IMR-90 (cell line): ENCODE data around the gene DOCK4. TPM values are rescaled to one million over a fixed set of nuclear protein-coding genes. Genes with fewer than 3 reads are reported as not detected.

Source experiments
- ATAC-seq: fragments of 200-7000 bp; cut with Tn5 transposase; 2 replicates; pipeline ENCODE4 v1.9.1; 2020; ENCODE audit warnings: low read depth, mild to moderate bottlenecking, moderate library complexity
- BruUV-seq: library from RNA; stranded (reverse); fragments of 400-500 nt; replicated peaks from 2 replicates; lab custom pipeline; 2021; lab: Mats Ljungman, UMichigan
- CTCF ChIA-PET: fragments of 300-600 bp; formaldehyde crosslinking; extraction: SDS; loops from one replicate; lab custom pipeline; 2021; ENCODE audit warnings: antibody characterized with exemption; lab: Yijun Ruan, JAX
- POLR2A ChIA-PET: fragments of 300-600 bp; sonication (Branson Sonifier 250); formaldehyde crosslinking; loops from one replicate; lab custom pipeline; 2022; ENCODE audit warnings: antibody characterized with exemption; ENCODE audit not compliant: unreplicated experiment; lab: Charles Lee
- DNase-seq: peaks from one replicate; pipeline ENCODE4 v3.0.0; 2013
- H2AFZ ChIP-seq: replicated peaks from 2 replicates; pipeline ENCODE3; 2013; ENCODE audit warnings: low read length, mild to moderate bottlenecking; ENCODE audit not compliant: poor library complexity
- H2AK5ac ChIP-seq: 2 replicates; pipeline ENCODE4 v1.6.1; 2013; ENCODE audit warnings: low read depth, low read length, inconsistent platforms
- H2AK9ac ChIP-seq: replicated peaks from 2 replicates; pipeline ENCODE3; 2013; ENCODE audit warnings: mild to moderate bottlenecking, low read depth, low read length, moderate library complexity; ENCODE audit not compliant: poor library complexity
- H2BK120ac ChIP-seq: 2 replicates; pipeline ENCODE4 v1.6.1; 2013; ENCODE audit warnings: low read depth, low read length, inconsistent platforms
- H2BK15ac ChIP-seq: 3 replicates; pipeline ENCODE4 v1.6.1; 2013; ENCODE audit warnings: low read depth, low read length, inconsistent platforms
- H2BK20ac ChIP-seq: 2 replicates; pipeline ENCODE4 v1.6.1; 2013; ENCODE audit warnings: low read depth, mild to moderate bottlenecking, inconsistent platforms, low read length, moderate library complexity
- H2BK5ac ChIP-seq: 2 replicates; pipeline ENCODE4 v1.6.1; 2013; ENCODE audit warnings: mild to moderate bottlenecking, low read depth, low read length, inconsistent platforms; ENCODE audit not compliant: poor library complexity, severe bottlenecking
- H3K14ac ChIP-seq: replicated peaks from 2 replicates; pipeline ENCODE4 v1.6.1; 2013; ENCODE audit warnings: low read depth, low read length, inconsistent platforms
- H3K18ac ChIP-seq: 2 replicates; pipeline ENCODE4 v1.6.1; 2013; ENCODE audit warnings: low read depth, low read length, control low read depth
- H3K23ac ChIP-seq: 2 replicates; pipeline ENCODE4 v1.6.1; 2013; ENCODE audit warnings: low read depth, low read length, inconsistent platforms
- H3K27ac ChIP-seq: 2 replicates; pipeline ENCODE4 v1.5.1; 2013; ENCODE audit warnings: mild to moderate bottlenecking, control low read depth, low read length; ENCODE audit not compliant: insufficient read depth
- H3K27me3 ChIP-seq: 2 replicates; pipeline ENCODE4 v1.6.1; 2013; ENCODE audit warnings: low read length; ENCODE audit not compliant: control insufficient read depth, insufficient read depth
- H3K36me3 ChIP-seq: 2 replicates; pipeline ENCODE4 v1.6.1; 2013; ENCODE audit warnings: low read length, mixed read lengths; ENCODE audit not compliant: control insufficient read depth, insufficient read depth
- H3K4ac ChIP-seq: 2 replicates; pipeline ENCODE4 v1.6.1; 2013; ENCODE audit warnings: low read depth, low read length, inconsistent platforms
- H3K4me1 ChIP-seq: 2 replicates; pipeline ENCODE4 v1.6.1; 2013; ENCODE audit warnings: low read length, mixed read lengths; ENCODE audit not compliant: control insufficient read depth, insufficient read depth
- H3K4me2 ChIP-seq: 2 replicates; pipeline ENCODE4 v1.6.1; 2013; ENCODE audit warnings: low read depth, mild to moderate bottlenecking, control low read depth, low read length, moderate library complexity
- H3K4me3 ChIP-seq: 2 replicates; pipeline ENCODE4 v1.5.1; 2013; ENCODE audit warnings: low read depth, mild to moderate bottlenecking, control low read depth, low read length, moderate library complexity; ENCODE audit not compliant: insufficient read depth
- H3K56ac ChIP-seq: 2 replicates; pipeline ENCODE4 v1.6.1; 2013; ENCODE audit warnings: low read length, inconsistent platforms; ENCODE audit not compliant: insufficient read depth; ENCODE audit errors: extremely low read depth
- H3K79me1 ChIP-seq, 2 experiments: 2 replicates each; pipeline ENCODE4 v1.6.1; 2013; ENCODE audit warnings: low read length in 2 of 2, inconsistent platforms in 1 of 2, low read depth in 1 of 2
- H3K9ac ChIP-seq: 2 replicates; pipeline ENCODE4 v1.6.1; 2013; ENCODE audit warnings: low read depth, low read length, control low read depth
- H3K9me1 ChIP-seq: 2 replicates; pipeline ENCODE4 v1.6.1; 2013; ENCODE audit warnings: low read length, inconsistent platforms; ENCODE audit not compliant: insufficient read depth
- H3K9me3 ChIP-seq: 2 replicates; pipeline ENCODE4 v1.6.1; 2013; ENCODE audit warnings: low read length; ENCODE audit not compliant: control insufficient read depth, insufficient read depth
- H4K20me1 ChIP-seq: 2 replicates; pipeline ENCODE4 v1.6.1; 2013; ENCODE audit warnings: low read length, inconsistent platforms; ENCODE audit not compliant: insufficient read depth
- H4K5ac ChIP-seq: 2 replicates; pipeline ENCODE4 v1.6.1; 2013; ENCODE audit warnings: mild to moderate bottlenecking, low read depth, low read length, control low read depth
- H4K8ac ChIP-seq, 2 experiments: 2 replicates each; pipeline ENCODE4 v1.6.1; 2013; ENCODE audit warnings: low read depth in 2 of 2, low read length in 2 of 2, control low read depth in 1 of 2, inconsistent platforms in 1 of 2
- H4K91ac ChIP-seq: 2 replicates; pipeline ENCODE4 v1.6.1; 2013; ENCODE audit warnings: low read depth, low read length, inconsistent platforms; ENCODE audit not compliant: insufficient read depth
- CEBPB ChIP-seq: IDR thresholded peaks from 2 replicates; pipeline ENCODE4 v1.6.1; 2012; ENCODE audit warnings: low read depth, low read length, improper control_type of control experiment
- NFE2L2 ChIP-seq: fragments of 150-350 bp; IDR thresholded peaks from 2 replicates; pipeline ENCODE4 v1.6.1; 2016; ENCODE audit warnings: low read depth, mild to moderate bottlenecking, low read length
- WGBS, 2 experiments: methylation state at CpG; one replicate each; pipeline versions ENCODE4 v1.1.5 to v1.1.7; 2013; ENCODE audit warnings: missing lambda C conversion rate in 2 of 2; ENCODE audit not compliant: insufficient read length in 1 of 2; ENCODE audit errors: extremely low coverage in 2 of 2; 5-methylcytosine and 5-hydroxymethylcytosine counted together
- dilution Hi-C: fragments of 300-500 bp; cut with HindIII; formaldehyde crosslinking; loops from one replicate; pipeline ENCODE4 v1.14.3; 2018; ENCODE audit warnings: low sequenced_read_pairs; ENCODE audit not compliant: unreplicated experiment
- in situ Hi-C: fragments of 300-500 bp; cut with MboI; formaldehyde crosslinking; loops from 3 replicates; pipeline ENCODE4 v1.14.3; 2019; ENCODE audit warnings: low sequenced_read_pairs, inconsistent platforms, mixed read lengths
- intact Hi-C: fragments of 100-400 bp; cut with micrococcal nuclease; formaldehyde crosslinking; loops from 2 replicates; pipeline ENCODE4 v1.10.0; 2022
- polyA plus RNA-seq, 3 experiments: library from polyadenylated mRNA; depleted of rRNA; stranded (reverse); fragments of >200 nt; gene quantifications; 2 replicates each; pipeline ENCODE4 v1.2.3, GENCODE V29; 2012; ENCODE audit warnings: low replicate concordance in 1 of 3
- total RNA-seq: library from RNA; depleted of rRNA; stranded (reverse); fragments of >200 nt; gene quantifications from 2 replicates; pipeline ENCODE4 v1.2.3, GENCODE V29; 2012

The DOCK4 gene
- total and polyA plus RNA-seq, 2 of the 4 experiments (the other 2 are of a cell fraction): 4.4 to 12.2 TPM

GRCh38 chr7:111771638-111772037, 434.6 kb downstream of the DOCK4 start:
- ChIA-PET POLR2A (no interaction called here), CTCF (interaction anchor here (0.6 kb wide), 1 partner anchor 639 kb away, joined by 3 read pairs; no protein-coding TSS in a partner anchor)
- H2AFZ ChIP-seq: no peak overlapping the region
- H3K18ac ChIP-seq: no peak overlapping the region
- H3K27ac ChIP-seq: no peak overlapping the region
- no peak overlapping the region for H3K4me2 ChIP-seq
- H2AK5ac ChIP-seq: no peak overlapping the region
- WGBS, 2 experiments: 88% methylated on average over 3 of the region's 5 CpGs; no CpG with 5 or more reads in 1 of the 2 experiments
- H2BK15ac ChIP-seq: no peak overlapping the region
- no peak overlapping the region for H2AK9ac ChIP-seq
- no peak overlapping the region for H3K14ac ChIP-seq
- in situ Hi-C loops: loop anchor here (25.0 kb wide), 2 partner anchors 441 to 1116 kb away; partner anchors contain the start of genes DOCK4 and ZNF277
- H4K91ac ChIP-seq: no peak overlapping the region
- no peak overlapping the region for H3K23ac ChIP-seq
- no peak overlapping the region for H4K8ac ChIP-seq
- no peak overlapping the region for H3K4me3 ChIP-seq
- H4K5ac ChIP-seq: no peak overlapping the region
- H3K36me3 ChIP-seq: peaks cover 11% of the 10 kb centered on the region
- no peak overlapping the region for H3K4ac ChIP-seq
- no peak for TF ChIP-seq NFE2L2
- no peak for TF ChIP-seq CEBPB
- no peak overlapping the region for H2BK120ac ChIP-seq
- no peak overlapping the region for H3K56ac ChIP-seq
- H2BK5ac ChIP-seq: no peak overlapping the region
- no peak overlapping the region for H3K9ac ChIP-seq
- H3K27me3 ChIP-seq: no peaks in the 10 kb centered on the region
- DNase-seq (no peak), ATAC-seq (no peak)
- no peaks in the 10 kb centered on the region for H3K79me1 ChIP-seq
- no peaks in the 10 kb centered on the region for H4K20me1 ChIP-seq
- BruUV-seq: no TSS peak
- no peaks in the 10 kb centered on the region for H3K4me1 ChIP-seq
- dilution Hi-C loops: no loop called here
- intact Hi-C loops: no loop called here
- H3K9me1 ChIP-seq: no peaks in the 10 kb centered on the region
- H2BK20ac ChIP-seq: no peak overlapping the region
- no peaks in the 10 kb centered on the region for H3K9me3 ChIP-seq
